Myocyte (in vitro differentiated cells): ENCODE results near the gene ZNF836. TPM values are rescaled to one million over a fixed set of nuclear protein-coding genes. Genes with fewer than 3 reads are reported as not detected.
A peak's percentile ranks its signal among the peaks of the same experiment; 100 is the strongest.

Source experiments
- DNase-seq: peaks from one replicate; pipeline ENCODE4 v3.0.0-alpha.2; 2012; ENCODE audit warnings: low read depth
- total RNA-seq: library from RNA; depleted of rRNA; stranded (reverse); fragments of >200 nt; gene quantifications from 2 replicates; pipeline ENCODE4 v1.2.3, GENCODE V29; 2014

ZNF836 gene
- total RNA-seq, 1 donor from 2014 or later: 4.5 TPM

- DNase-seq: no peak
These were observed 17.7 kb upstream of the ZNF836 start for GRCh38 chr19:52188822-52189734.

GRCh38 chr19:52187407-52187806 lies 16.0 kb upstream of the ZNF836 start:
- DNase-seq: no peak

GRCh38 chr19:52176574-52176973 lies 5.2 kb upstream of the ZNF836 start:
- DNase-seq: no peak

GRCh38 chr19:52172347-52172746 lies 926 bp upstream of the ZNF836 start:
- no peak for DNase-seq

GRCh38 chr19:52170863-52171320 lies 529 bp downstream of the ZNF836 start:
- DNase-seq: no peak

GRCh38 chr19:52170304-52170703 lies 1.1 kb downstream of the ZNF836 start:
- DNase-seq: no peak

- DNase-seq: no peak
These were observed 15.6 kb downstream of the ZNF836 start for GRCh38 chr19:52155596-52156359.

- DNase-seq: no peak
These were observed 23.2 kb downstream of the ZNF836 start for GRCh38 chr19:52148256-52148655.

GRCh38 chr19:52142001-52142595 lies 29.3 kb downstream of the ZNF836 start:
- DNase-seq: no peak

GRCh38 chr19:52141203-52141602 lies 30.2 kb downstream of the ZNF836 start:
- no peak for DNase-seq

- no peak for DNase-seq
These were observed 31.2 kb downstream of the ZNF836 start for GRCh38 chr19:52140032-52140710.

- DNase-seq: peak; percentile 96
These were observed 32.0 kb downstream of the ZNF836 start, which contains the start of gene ZNF616 for GRCh38 chr19:52139252-52140031. Gene ZNF616 (minus strand): TSS chr19:52139938. CDS start chr19:52130512, 9,426 bp downstream.

- no peak for DNase-seq
These were observed 32.5 kb downstream of the ZNF836 start for GRCh38 chr19:52138983-52139251.

- DNase-seq: peak; percentile 40
These were observed 33.0 kb downstream of the ZNF836 start for GRCh38 chr19:52138278-52138982.

- DNase-seq: no peak
These were observed 51.1 kb downstream of the ZNF836 start for GRCh38 chr19:52120286-52120685.

GRCh38 chr19:52115526-52116053 lies 55.8 kb downstream of the ZNF836 start:
- DNase-seq: no peak

GRCh38 chr19:52114691-52115090 lies 56.7 kb downstream of the ZNF836 start:
- no peak for DNase-seq

GRCh38 chr19:52112624-52113023 lies 58.8 kb downstream of the ZNF836 start:
- no peak for DNase-seq

- peak; percentile 35 for DNase-seq
These were observed 60.6 kb downstream of the ZNF836 start for GRCh38 chr19:52110780-52111179.
